Right lobe of liver (tissue), 6 donors: ENCODE measurements around the gene ASB15. TPM values are rescaled to one million over a fixed set of nuclear protein-coding genes. Genes with fewer than 3 reads are reported as not detected.

Source experiments
- ATAC-seq, 4 donors: fragments of 200-7000 bp; cut with Tn5 transposase; one replicate each; pipeline ENCODE4 v1.9.1; 2020; ENCODE audit warnings: mild to moderate bottlenecking in 4 of 4, moderate library complexity in 4 of 4
- DNase-seq, 3 donors: peaks; one replicate each; pipeline ENCODE4 v3.0.0-alpha.2; 2020
- H3K27ac ChIP-seq, 3 donors: fragments of 200-600 bp; one replicate each; pipeline ENCODE4 v1.8.0; 2022
- H3K27me3 ChIP-seq, 2 donors: fragments of 200-600 bp; one replicate each; pipeline ENCODE4 v1.8.0; 2022
- H3K36me3 ChIP-seq, 4 donors: fragments of 200-600 bp; sonication (generic) in 1 of 4; one replicate each; pipeline versions ENCODE4 v1.5.1 to v1.8.0; 2017 to 2022; ENCODE audit warnings: control low read depth in 1 of 4
- H3K4me1 ChIP-seq, 4 donors: fragments of 200-600 bp; sonication (generic) in 1 of 4; one replicate each; pipeline versions ENCODE4 v1.5.1 to v1.8.0; 2017 to 2022; ENCODE audit warnings: control low read depth in 1 of 4
- H3K4me3 ChIP-seq, 3 donors: fragments of 200-600 bp; one replicate each; pipeline ENCODE4 v1.8.0; 2022
- H3K9me3 ChIP-seq, 4 donors: fragments of 200-600 bp; sonication (generic) in 1 of 4; one replicate each; pipeline versions ENCODE4 v1.5.1 to v1.8.0; 2017 to 2022; ENCODE audit warnings: control low read depth in 1 of 4
- POLR2A ChIP-seq: fragments of 450-650 bp; IDR thresholded peaks from one replicate; pipeline ENCODE4 v1.6.1; 2017; ENCODE audit warnings: antibody characterized with exemption, mild to moderate bottlenecking
- WGBS: methylation state at CpG from one replicate; pipeline ENCODE4 v1.1.6; 2018; ENCODE audit warnings: low coverage, low lambda C conversion rate; ENCODE audit not compliant: insufficient coverage; ENCODE audit errors: missing lambda C conversion rate; 5-methylcytosine and 5-hydroxymethylcytosine counted together
- intact Hi-C, 2 donors: fragments of 100-400 bp; cut with DNase I; formaldehyde crosslinking; loops; one replicate each; pipeline versions ENCODE4 v1.11.2 to v1.14.1; 2022
- total RNA-seq, 6 experiments: library from RNA; depleted of rRNA in 2 of 6; stranded (reverse); fragments of >200 nt in 2 of 6; fragmentation: NEBNext Ultra II Directional in 3 of 6; extraction: Animal tissue kit (Norgen Biotek cat#: 25700) in 3 of 6; gene quantifications; one replicate each; pipeline versions ENCODE4 v1.1.0 to v1.2.4, GENCODE V29; 2016 to 2023
- TF ChIP-seq, protein P1 (sequence below), 4 donors: fragments of 200-600 bp in 3 of 4; fragments of 450-650 bp in 1 of 4; IDR thresholded peaks; one replicate each; pipeline versions ENCODE4 v1.5.1 to v1.8.0; 2016 to 2022; ENCODE audit warnings: antibody characterized with exemption in 4 of 4, mild to moderate bottlenecking in 2 of 4
- donor health status: DM: no; HTN: yes; CAD: no.
- donor health status: DM: no; HTN: no; CAD: no.
- donor health status: DM: no; HTN: no; CAD: no.
- donor health status: DM: no; HTN: yes; CAD: no.
- donor health status: DM: no; HTN: yes; CAD: no.

Gene ASB15
- total RNA-seq, 6 experiments from 2014 or later = not detected

- WGBS = 91% methylated on average over 2 of the region's 2 CpGs
- intact Hi-C loops = no loop called here
- TF ChIP-seq, protein P1, sequence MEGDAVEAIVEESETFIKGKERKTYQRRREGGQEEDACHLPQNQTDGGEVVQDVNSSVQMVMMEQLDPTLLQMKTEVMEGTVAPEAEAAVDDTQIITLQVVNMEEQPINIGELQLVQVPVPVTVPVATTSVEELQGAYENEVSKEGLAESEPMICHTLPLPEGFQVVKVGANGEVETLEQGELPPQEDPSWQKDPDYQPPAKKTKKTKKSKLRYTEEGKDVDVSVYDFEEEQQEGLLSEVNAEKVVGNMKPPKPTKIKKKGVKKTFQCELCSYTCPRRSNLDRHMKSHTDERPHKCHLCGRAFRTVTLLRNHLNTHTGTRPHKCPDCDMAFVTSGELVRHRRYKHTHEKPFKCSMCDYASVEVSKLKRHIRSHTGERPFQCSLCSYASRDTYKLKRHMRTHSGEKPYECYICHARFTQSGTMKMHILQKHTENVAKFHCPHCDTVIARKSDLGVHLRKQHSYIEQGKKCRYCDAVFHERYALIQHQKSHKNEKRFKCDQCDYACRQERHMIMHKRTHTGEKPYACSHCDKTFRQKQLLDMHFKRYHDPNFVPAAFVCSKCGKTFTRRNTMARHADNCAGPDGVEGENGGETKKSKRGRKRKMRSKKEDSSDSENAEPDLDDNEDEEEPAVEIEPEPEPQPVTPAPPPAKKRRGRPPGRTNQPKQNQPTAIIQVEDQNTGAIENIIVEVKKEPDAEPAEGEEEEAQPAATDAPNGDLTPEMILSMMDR (IDR thresholded peaks at IDR 0.05) = no peak
- TF ChIP-seq POLR2A = no peak
Observed at GRCh38 chr7:123599766-123600165, 1.9 kb upstream of the ASB15 start.

DNA sequence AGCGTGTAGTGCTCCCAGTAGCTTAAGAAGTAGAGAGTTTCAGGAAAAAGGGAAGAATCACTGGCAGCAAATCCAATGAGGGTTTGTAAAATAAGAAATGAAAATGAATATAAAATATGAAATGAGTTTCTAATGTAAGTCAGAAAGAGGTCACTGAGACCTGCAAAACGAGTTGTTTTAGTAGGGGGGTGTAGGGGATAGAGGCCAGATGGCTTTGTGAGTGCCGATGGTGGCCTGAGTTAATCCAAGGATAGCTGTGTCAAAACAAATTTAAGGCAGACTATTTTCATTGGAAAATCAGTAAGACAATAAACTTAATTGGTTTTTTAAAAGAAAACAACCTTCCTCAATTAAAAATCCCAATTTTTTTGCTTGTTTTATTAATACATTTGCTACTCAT lies 745 bp upstream of the ASB15 start:
- Histone ChIP-seq H3K9me3 (no peaks in the 10 kb centered on the region), H3K4me3 (no peak overlapping the region), H3K27me3 (no peaks in the 10 kb centered on the region), H3K4me1 (no peaks in the 10 kb centered on the region), H3K36me3 (no peaks in the 10 kb centered on the region), H3K27ac (no peak overlapping the region)
- WGBS = 76% methylated on average over 3 of the region's 3 CpGs
- TF ChIP-seq POLR2A = no peak
- TF ChIP-seq, protein P1 (IDR thresholded peaks at IDR 0.05) = no peak
- DNase-seq = no peak
- no peak for ATAC-seq
- intact Hi-C loops = no loop called here

More at GRCh38 chr7:123599766-123600165, 1.9 kb upstream of the ASB15 start:
- H3K27me3 ChIP-seq = no peaks in the 10 kb centered on the region
- ATAC-seq = no peak
- no peaks in the 10 kb centered on the region for H3K9me3 ChIP-seq
- no peak overlapping the region for H3K27ac ChIP-seq
- H3K4me1 ChIP-seq = no peaks in the 10 kb centered on the region
- H3K4me3 ChIP-seq = no peak overlapping the region
- H3K36me3 ChIP-seq = no peaks in the 10 kb centered on the region
- DNase-seq = no peak

- intact Hi-C loops = no loop called here
- 84% methylated on average over 3 of the region's 3 CpGs for WGBS
- DNase-seq = no peak
- no peaks in the 10 kb centered on the region for H3K36me3 ChIP-seq
- ATAC-seq = no peak
- TF ChIP-seq, protein P1 (IDR thresholded peaks at IDR 0.05) = no peak
- no peak for TF ChIP-seq POLR2A
- H3K27ac ChIP-seq = no peak overlapping the region
- no peak overlapping the region for H3K4me3 ChIP-seq
- no peaks in the 10 kb centered on the region for H3K4me1 ChIP-seq
- no peaks in the 10 kb centered on the region for H3K27me3 ChIP-seq
- H3K9me3 ChIP-seq = no peaks in the 10 kb centered on the region
Observed at GRCh38 chr7:123602648-123603047, 1.0 kb downstream of the ASB15 start.

DNA sequence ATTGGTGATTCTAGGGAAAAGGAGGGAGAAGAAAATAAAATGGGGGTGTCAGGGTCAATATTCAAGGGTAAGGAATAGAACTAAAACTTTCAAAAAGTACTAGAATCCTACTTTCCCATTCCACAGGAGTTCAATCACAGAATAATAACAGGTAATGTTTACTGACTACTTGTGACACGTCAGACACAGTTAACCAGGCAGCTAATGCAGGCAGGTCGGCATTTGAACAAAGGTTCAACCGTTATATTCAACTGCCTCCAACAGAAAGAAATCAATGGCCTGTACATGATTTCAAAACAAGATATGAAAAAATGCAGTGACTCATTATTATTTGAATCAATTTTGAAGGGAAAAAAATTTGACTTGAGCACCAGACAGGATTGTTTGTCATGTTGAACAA lies 3.1 kb downstream of the ASB15 start:
- Histone ChIP-seq H3K4me3 (no peak overlapping the region), H3K36me3 (no peaks in the 10 kb centered on the region), H3K4me1 (no peaks in the 10 kb centered on the region), H3K9me3 (no peaks in the 10 kb centered on the region), H3K27ac (no peak overlapping the region), H3K27me3 (no peaks in the 10 kb centered on the region)
- DNase-seq (no peak), ATAC-seq (peak in 3 of 4 donors; percentile 30 to 97 (median 38))
- WGBS = 18% methylated on average over 3 of the region's 3 CpGs
- intact Hi-C loops = no loop called here
- TF ChIP-seq POLR2A = no peak
- TF ChIP-seq, protein P1 (IDR thresholded peaks at IDR 0.05) = no peak

- H3K4me1 ChIP-seq = no peaks in the 10 kb centered on the region
- no peaks in the 10 kb centered on the region for H3K9me3 ChIP-seq
- H3K27ac ChIP-seq = no peak overlapping the region
- intact Hi-C loops = no loop called here
- H3K27me3 ChIP-seq = no peaks in the 10 kb centered on the region
- WGBS = 84% methylated on average over 4 of the region's 4 CpGs
- no peak for DNase-seq
- no peaks in the 10 kb centered on the region for H3K36me3 ChIP-seq
- TF ChIP-seq, protein P1 (IDR thresholded peaks at IDR 0.05) = no peak
- TF ChIP-seq POLR2A = no peak
- ATAC-seq = no peak
- no peak overlapping the region for H3K4me3 ChIP-seq
Observed at GRCh38 chr7:123607423-123607975, 5.9 kb downstream of the ASB15 start.
